GM19035 (cell line): ENCODE data around the gene TBC1D1.

Experiments used
- ATAC-seq: cut with Tn5 transposase; IDR thresholded peaks from one replicate; pipeline ENCODE4 v1.9.1; 2021; ENCODE audit not compliant: unreplicated experiment

The TBC1D1 gene

DNA sequence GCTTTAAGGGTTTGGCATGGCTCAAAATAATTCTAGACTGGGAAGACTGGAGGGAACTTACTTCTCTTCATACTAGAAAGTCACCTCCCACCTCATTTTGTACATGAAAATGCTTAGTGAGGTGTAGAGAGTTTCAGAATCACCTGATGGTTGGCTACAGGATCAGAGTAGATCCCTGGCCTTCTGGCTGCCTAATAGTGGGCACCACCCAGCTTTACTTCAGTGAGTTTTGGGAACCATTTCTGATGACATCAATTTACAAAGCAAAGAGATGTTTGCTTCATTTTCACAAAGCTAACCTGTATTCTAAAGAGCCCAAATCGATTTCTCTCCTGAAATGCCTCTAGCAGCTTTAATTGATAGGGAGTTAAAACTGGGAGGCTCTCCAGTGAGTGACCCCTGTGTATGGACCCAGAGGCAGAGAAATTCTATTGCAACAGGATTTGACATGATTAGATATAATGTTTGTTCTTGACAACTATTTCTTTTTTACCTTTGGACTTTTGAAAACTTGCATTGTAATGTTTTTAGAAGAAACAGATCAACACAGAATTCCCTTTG, 249.8 kb downstream of the TBC1D1 start:
- ATAC-seq: no peak

DNA sequence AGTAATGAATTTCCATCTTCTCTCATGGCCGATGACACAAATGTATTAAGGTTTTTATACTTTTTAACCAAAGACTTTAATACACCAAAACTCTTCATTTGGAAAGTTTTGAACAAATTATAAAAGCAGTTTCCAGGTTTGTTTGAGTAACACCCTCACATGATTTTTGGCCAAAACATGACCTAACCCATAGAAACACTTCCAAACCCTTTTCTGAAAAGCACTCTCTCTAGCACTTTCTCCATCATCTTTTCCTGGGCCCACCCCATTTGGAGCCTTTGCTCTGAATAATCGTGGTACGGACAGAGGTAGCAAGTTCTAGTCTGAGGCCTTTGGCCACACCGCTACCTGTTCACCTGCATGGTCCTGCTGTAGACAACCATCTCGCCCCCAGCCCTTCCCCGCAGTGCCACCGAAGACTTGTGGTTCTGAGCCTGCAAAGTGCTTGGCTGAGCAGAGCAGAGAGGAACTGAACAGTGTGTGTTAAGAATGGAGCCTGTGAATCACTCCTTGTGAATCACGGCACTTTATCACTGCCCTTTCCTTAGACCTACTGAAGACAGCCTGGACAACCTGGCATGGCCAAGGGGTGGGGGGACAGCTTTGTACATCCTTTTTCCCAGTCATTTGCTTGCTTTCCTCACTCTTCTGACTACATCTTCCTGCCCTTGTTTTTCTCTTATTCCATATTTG, 251.1 kb downstream of the TBC1D1 start:
- ATAC-seq: no peak

- ATAC-seq: no peak
Measured at GRCh38 chr4:38144031-38144430, 253.1 kb downstream of the TBC1D1 start.

GRCh38 chr4:38145033-38145678, 254.3 kb downstream of the TBC1D1 start:
- no peak for ATAC-seq

- ATAC-seq: no peak
Measured at GRCh38 chr4:38145741-38146140, 254.9 kb downstream of the TBC1D1 start.

GRCh38 chr4:38146383-38146782, 255.5 kb downstream of the TBC1D1 start:
- ATAC-seq: no peak

- ATAC-seq: no peak
Measured at GRCh38 chr4:38149472-38149996, 258.6 kb downstream of the TBC1D1 start.

DNA sequence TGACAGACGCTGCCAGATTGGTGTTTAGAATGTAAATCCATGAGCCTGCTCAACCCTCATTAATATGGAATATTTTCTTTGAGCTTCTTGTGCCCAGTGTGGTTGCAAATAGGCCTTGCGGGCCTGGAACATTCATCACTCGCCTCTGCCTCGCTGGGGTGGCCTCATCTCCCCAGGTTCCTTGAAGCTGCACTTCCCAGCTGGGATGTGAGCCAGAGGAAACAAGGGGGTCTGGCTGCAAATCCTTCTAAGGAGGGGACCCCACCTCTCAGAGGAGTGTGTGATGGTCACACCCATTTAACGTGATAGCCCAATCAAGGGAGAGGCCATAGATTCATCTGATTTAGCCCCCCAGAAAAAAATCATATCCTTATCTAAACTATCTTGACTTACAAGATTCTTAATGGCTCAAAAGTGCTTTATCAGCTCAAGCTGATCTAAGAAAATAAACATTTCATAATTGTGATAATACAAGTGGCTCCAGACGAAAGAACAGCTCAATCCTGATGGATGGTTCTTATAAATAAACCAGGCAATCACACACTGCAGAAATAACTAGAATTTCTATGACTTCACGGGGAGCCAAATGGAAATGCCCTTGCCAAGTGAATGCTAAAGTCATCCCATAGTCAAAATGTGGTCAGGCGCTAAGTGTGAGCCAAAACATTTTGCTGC, 259.2 kb downstream of the TBC1D1 start:
- no peak for ATAC-seq

- no peak for ATAC-seq
Measured at GRCh38 chr4:38150766-38151165, 259.9 kb downstream of the TBC1D1 start.

- ATAC-seq: no peak
Measured at GRCh38 chr4:38151873-38152272, 261.0 kb downstream of the TBC1D1 start.

DNA sequence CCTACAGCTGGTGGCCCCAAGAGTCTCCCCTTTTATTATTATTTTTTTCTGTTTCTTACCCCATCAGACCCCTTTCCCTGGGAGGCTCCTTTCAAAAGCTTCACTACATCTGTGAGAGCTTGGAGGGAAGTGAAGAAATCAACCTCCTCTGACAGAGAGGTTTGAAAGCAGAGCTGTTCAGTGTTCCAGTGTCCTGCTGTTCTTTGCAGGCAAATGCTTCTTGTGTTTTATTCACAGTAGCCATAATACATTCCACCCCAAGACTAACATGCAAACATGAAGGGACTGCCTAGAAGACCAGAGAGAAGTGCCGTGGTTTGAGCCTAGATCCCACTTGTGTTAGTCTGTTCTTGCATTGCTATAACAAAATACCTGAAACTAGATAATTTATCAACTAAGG, 261.4 kb downstream of the TBC1D1 start:
- ATAC-seq: no peak

DNA sequence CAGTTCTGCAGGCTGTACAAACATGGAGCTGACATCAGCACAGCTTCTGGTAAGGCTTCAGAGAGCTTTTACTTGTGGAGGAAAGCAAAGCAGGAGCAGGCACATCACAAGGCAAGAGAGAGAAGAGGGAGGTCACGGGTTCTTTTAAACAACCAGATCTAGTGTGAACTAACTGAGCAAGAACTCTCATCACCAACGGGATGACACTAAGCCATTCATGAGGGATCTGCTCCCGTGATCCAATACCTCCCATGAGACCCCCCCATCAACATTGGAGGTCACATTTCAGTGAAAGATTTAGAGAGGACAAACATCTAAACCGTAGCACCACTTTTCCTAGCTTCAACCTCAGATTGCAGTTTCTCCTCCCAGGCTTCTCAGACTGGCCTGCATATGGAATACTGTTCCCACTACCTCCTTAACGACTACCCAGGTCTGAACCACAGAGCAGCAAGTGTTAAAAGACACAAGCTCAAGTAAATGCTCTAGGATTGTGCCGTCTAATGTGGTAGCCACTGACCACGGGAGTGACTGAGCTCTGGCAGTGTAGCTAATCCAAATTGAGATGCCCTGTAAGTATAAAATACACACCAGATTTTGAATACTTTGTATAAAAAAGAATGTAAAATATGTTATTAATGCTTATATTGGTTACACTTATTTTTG, 262.0 kb downstream of the TBC1D1 start:
- ATAC-seq: no peak

DNA sequence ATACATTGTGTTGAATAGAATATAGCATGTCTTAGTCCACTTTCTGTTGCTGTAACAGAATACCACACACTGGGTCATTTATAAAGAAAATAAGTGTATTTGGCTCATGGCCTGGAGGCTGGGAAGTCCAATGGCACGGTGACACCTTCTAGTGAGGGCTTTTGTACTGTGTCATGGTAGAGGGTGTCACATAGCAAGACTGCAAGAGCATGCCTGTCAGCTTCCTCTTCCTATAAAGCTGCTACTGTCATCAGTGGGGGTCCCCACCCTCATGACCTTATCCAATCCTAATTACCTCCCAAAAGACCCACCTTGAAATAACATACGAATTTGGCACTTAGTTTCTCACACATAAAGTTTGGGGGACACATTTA, 262.5 kb downstream of the TBC1D1 start:
- ATAC-seq: no peak

DNA sequence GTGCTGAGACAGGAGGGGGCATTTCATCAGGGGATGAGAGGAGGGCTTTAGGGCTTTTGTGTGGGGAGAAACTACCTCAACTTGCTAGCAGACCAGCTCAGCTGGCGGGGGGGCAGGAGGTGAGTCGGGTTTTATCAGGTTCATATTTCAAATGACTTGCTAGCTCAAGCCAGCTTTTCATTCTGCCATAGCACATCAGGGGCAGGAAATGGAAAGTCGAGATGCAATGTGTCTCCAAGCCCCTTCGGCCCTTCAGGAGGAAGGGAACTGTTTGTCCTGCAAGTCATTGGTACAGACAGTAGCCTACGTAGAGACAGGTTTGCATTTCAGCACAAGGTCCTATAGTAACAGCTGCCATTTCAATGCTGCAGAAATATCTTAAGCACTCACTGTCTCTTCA, 263.4 kb downstream of the TBC1D1 start:
- ATAC-seq: no peak

GRCh38 chr4:38154681-38155588, 264.1 kb downstream of the TBC1D1 start:
- ATAC-seq: no peak

- ATAC-seq: no peak
Measured at GRCh38 chr4:38155589-38156294, 264.9 kb downstream of the TBC1D1 start.

DNA sequence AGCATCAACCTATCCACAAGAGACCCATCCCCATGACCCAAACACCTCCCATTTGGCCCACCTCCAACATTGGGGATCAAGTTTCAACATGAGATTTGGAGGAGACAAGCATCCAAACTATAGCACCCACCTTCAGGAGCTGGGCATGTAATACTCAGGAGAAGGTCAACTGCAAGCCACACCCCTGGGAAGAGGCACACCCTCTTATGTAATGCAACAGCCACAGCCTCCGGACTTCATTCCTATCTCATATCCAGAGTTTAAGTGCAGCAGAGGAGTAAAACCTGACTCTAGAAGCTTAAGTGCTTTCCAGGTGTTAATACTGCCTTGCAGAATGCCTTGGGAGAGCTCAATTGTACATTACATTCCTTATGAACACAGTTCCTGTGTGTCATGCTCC, 266.7 kb downstream of the TBC1D1 start:
- ATAC-seq: no peak

DNA sequence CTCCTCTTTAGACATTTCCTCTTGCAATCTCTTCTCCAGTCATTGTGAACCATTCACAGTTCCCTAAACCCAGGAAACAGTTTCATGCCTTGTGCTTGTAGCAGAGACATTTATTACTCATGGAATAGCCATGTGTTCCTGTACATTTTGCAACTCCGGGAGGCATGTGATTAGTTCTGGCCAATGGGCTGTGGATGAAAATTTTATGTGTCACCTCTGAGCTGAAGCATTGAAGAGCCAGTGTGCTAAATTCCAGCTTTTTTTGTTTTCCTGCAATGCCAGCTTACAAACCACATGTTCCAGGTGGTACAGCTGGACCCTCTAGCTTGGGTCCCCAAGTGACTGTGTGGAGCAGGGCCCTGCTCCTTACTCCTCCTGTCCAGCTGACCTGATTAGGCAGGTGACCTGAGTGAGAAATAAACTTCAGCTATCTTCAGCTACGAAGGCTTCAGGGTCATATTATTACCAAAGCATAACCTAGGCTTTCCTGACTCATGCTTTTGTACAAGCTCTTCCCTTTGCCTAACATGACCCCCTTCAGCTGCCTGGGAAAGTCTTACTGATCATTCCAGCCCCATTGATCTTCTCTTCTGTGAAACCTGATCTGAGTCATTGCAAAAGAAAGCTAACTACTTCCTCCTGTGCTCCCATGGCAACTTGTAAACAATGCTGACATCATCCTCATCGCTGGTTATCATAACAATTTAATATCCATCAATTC, 269.8 kb downstream of the TBC1D1 start:
- peak; percentile 96 for ATAC-seq
